Femur (tissue), 1 donor: ENCODE measurements around the gene KATNAL2.

ENCODE experiments used
- DNase-seq: peaks from one replicate; pipeline ENCODE4 v3.0.0-alpha.2; 2017

Gene KATNAL2, protein sequence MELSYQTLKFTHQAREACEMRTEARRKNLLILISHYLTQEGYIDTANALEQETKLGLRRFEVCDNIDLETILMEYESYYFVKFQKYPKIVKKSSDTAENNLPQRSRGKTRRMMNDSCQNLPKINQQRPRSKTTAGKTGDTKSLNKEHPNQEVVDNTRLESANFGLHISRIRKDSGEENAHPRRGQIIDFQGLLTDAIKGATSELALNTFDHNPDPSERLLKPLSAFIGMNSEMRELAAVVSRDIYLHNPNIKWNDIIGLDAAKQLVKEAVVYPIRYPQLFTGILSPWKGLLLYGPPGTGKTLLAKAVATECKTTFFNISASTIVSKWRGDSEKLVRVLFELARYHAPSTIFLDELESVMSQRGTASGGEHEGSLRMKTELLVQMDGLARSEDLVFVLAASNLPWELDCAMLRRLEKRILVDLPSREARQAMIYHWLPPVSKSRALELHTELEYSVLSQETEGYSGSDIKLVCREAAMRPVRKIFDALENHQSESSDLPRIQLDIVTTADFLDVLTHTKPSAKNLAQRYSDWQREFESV

DNA sequence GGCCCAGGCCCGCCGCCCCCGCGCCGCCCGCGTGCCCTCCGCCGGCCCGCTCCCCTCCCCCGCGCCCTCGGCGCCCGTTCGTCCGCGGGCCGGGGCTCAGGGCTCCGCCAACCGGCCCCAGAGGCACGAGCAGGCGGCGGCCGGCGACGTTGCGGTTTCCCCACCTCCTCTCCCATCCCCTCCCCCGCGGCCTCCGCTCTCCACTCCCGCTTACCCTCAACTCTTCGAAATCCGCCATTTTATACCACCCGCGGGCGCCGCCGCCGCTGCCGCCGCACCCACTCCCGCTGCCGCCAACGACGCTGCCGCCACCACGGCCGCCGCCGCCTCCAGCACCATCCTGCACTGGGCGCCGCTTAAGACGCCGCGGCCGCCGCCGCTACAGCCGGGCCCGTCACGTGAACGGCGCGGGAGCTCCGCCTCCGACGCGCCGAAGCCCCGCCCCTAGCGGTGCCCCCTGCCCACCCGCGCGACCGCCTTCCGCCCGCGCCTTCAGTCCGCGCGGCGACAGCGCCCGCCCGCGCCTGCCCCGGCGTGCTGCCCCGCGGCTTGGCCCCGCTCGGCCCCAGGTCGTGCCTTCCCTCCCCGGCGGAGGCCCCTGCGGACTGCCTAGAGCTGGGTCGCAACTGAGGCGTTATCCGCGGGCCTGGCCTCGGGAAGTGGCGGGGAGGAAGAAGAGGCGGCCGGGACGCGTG lies at the start of gene KATNAL2, which contains the start of gene PIAS2:
KATNAL2 (plus strand) TSS at position 495 of the 695 bp plus-strand sequence. CDS start 29,271 bp downstream, outside the sequence.
PIAS2 (minus strand) TSS at position 400 of the 695 bp plus-strand sequence; CDS start at position 238, 162 bp downstream.
- peak; percentile 86 for DNase-seq

DNA sequence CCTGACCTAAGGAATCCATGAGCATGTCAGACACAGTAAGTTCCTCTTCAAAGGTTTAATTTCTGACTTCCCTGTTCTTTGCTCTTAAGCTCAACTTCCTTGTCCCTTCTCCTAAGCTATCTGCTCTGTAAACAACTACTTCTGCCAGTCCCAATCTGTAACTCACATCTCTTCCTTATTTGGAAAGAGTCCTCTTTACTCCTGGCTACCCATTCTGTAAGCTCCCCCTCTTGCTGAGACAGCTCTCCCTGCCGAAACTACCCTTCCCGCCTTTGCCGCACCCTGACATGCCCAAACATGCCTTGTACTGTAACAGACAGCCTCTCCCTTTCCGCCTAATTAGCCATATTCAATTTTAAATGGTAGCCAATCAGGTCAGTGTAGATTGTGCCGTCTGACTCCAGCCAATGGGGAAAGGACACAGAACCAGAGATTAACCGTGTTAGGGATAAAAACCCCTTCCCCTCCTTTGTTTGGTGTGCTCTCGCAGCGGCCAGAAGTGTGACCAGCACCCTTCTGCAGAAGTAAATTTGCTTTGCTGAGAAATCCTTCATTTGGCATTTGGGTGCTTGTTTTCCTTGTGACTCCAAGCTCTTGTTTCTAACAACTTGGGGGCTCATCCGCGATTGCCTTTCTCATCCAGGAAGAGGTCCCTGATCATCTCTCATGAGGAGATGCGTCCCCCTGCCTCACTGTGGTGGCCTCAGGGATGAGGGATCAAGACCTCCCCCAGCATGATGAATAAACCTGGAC lies 49.1 kb upstream of the KATNAL2 start:
- no peak for DNase-seq

DNA sequence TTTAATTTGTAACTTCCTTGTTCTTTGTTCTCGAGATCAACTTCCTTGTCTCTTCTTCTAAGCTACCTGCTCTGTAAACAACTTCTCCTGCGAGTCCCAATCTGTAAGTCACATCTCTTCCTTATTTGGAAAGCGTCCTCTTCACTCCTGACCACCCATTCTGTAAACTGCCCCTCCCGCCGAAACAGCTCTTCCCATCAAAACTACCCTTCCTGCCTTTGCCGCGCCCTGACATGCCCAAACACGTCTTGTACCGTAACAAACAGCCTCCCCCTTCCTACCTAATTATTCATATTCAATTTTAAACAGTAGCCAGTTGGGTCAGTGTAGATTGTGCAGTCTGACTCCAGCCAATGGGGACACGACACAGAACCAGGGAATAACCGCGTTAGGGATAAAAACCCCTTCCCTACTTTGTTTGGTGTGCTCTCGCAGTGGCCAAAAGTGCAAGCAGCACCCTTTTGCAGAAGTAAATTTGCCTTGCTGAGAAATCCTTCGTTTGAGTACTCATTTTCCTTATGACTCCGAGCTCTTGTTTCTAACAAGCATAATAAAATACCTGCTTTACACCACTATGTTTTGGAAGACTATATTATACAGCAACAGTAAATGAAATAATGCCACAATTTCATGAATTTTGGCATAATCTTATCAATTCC lies 39.9 kb upstream of the KATNAL2 start:
- no peak for DNase-seq

DNA sequence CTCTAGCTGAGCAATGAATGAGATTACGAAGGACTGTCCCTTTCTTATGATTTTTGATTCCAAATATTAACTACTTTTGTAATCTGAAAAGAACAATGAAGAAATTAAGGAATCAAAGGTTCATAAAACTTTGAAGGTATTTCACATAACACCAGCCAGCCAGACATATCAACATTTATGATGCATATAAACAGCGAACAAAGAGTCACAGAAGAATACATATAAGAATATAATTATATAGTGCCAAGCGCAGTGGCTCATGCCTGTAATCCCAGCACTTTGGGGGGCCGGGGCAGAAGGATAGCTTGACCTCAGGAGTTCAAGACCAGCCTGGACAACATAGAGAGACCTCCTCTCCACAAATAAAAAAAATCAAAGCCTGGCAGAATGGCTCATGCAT lies 34.2 kb upstream of the KATNAL2 start:
- DNase-seq: no peak

DNA sequence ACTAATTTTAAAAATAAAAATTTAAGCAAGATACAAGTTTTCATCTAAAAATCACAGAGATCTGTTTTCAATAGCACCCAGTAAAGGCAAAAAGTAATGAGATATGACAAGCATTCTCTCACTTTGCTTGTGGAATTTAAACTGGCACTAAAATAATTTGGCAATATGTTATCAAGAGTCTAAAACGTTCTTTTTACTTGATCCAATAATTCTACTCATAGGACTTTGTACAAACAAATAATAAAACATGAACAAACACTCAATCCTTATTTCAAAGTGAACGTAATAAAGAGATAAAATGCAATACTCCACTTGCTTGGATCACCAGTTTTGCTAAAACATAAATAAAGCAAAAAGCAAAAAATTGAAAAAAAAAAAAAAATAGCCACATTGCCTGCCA lies 30.5 kb upstream of the KATNAL2 start:
- DNase-seq: no peak

DNA sequence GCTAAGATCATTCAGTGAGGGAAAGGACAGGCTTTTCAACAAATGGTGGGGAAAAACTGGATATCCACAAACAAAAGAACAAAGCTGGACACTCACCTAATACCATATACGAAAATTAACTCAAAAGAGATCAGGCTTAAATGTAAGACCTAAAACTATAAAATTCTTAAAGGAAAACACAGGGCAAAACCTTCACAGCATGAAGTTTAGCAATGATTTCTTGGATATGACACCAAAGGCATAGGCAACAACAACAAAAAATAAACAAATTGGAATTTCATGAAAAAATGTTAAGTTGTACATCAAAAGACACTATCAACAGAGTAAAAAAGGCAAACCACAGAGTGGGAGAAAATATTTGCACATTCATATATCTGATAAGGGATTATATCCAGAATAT lies 28.4 kb upstream of the KATNAL2 start:
- DNase-seq: no peak

DNA sequence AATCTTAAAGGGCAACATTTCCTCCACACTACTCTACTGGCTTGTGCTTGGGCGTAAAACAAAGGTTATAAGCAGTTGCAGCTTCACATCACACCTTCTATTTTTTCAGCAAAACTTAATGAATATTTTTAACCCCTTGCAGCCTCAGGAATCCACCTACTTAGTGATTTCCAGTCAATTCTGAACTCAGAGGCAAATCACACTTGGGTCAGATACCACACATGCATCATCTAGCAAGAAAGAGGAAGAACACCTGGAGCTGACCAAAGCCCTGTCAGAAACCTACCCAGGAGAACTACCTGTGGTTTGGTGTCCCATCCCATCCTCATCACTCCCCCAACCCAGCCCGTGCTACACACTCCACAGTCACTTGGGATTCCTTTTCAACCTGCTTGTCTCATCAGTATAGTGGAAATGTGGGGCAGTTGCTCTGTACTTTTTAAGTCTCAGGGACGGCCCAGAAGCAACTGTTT lies 25.6 kb upstream of the KATNAL2 start:
- DNase-seq: no peak

DNA sequence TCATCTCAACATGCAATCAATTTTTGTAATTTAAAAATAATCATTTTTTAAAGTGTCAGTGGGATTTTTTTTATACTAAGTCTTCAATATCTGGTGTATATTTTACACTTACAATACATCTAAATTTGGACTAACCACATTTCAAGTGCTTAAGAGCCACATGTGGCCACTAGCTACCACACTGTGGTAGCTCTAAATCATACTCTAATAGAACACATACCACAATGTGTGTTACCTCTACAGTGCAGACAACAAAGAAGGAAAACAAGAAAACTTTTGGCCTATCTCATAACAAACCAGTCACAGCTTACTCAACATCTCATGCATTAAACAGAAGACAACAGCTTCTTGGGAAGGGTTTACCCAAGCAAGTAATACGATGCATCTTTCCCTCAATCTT lies 24.6 kb upstream of the KATNAL2 start:
- no peak for DNase-seq

DNA sequence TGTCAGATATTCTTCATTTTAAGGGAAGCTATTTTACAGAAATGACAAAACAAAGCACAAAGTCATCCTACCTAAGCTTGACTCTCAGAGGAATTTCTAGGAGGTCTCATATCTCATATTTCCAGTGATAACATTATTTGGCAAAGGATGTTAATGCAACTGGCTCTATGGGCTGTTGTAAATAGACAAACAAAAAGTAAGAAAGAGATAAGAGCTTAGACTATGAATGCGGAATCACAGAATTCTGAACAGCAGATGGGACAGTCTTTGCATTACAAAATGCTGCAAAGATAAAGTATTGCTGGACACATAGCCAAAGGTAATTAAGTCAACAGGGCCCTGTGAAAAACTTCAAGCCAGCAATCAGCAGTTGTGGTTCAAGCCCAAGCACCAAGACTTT lies 24.0 kb upstream of the KATNAL2 start:
- no peak for DNase-seq

DNA sequence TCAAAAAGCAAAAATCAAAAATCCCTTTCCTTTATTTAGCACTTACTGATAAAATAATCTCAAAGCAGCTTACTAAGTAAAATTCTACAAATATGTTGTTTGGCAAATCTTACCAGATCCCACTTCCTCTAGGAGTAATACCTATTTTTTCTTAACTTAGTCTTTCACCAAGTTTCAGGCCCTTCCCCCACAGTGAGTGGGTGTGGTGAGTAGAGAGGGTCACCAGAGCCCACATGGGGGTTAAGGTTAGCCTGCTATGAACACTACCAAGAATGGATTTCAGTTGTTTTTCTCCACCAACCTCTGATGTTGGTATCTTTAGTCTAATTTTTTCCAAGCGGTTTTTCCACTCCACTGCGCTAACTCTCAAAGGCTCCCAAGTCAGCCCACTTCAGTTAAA lies 23.3 kb upstream of the KATNAL2 start:
- DNase-seq: no peak

DNA sequence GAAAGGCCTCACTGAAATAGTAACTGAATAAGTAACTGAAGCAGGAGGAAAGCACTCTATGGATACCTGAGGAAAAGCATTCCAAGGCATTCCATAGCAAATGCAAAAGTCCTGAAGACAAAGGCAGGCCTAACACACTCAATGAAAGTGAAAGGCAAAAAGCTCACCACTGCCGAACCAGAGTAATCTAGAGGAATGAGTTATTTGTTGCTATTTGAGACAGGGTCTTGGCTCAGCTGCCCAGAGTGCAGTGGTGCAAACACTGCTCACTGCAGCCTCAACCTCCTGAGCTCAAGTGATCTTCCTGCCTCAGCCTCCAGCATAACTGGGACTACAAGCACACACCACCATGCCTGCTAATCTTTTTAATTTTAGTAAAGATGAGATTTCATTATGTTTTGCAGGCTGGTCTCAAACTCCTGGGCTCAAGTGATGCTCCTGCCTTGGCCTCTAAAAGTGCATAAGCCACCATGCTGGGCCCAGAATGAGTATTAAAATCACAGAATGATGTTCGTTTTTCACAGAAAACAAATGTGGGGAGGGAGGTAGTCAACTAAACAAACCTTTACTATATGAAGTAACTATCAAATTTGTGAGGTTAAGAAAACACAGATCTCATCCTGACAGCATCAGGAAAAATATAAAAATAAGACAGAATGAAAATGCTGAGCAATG lies 18.0 kb upstream of the KATNAL2 start:
- no peak for DNase-seq

DNA sequence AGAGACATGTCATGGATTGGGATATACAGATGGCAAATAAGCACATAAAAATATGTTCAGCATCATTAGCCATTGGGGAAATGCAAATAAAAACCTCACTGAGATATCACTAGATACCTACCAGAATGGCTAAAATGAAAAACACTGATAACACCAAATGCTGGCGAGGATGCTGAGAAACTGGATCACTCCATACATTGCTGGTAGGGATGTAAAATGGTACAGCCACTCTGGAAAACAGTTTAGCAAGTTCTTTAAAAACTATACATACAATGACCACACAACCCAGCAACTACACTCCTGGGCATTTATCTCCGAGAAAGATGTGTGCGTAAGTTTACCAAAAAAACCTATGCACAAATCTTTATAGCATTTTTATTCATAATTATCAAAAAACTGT lies 14.0 kb upstream of the KATNAL2 start:
- DNase-seq: no peak

DNA sequence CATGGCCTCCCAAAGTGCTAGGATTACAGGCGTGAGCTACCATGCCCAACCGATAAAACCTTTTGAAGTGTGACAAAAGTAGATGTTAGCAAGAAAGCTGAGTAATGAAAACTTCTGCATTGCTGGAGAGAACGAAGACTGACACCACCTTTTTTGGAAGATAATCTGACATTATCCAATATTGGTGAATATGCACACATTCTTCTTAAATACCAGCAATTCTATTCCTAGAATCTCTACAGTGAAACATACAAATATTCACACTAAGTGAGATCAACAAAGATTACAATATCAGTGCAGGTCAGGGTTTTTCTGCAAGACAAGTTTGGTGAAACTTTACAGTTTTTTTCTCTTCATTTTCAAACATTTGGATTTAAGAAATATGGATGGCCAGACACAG lies 7.9 kb upstream of the KATNAL2 start:
- no peak for DNase-seq

DNA sequence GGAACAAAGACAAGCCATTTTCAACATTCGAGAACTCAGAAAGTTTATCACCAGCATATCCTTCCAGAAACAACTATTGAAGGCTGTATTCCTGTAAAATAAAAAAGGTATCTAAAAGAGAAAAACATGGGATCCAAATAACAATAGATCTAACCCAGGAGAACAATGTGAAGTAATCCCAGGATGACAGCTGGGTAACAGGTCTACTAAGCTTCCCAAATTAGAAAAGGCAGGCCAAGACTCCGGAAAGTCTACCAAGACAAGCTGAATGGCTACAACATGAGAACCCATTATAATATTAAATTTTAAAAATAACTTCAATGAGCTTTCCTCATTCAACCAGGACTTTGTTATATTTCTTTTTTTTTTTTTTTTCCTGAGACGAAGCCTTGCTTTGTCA lies 6.5 kb upstream of the KATNAL2 start:
- DNase-seq: no peak

DNA sequence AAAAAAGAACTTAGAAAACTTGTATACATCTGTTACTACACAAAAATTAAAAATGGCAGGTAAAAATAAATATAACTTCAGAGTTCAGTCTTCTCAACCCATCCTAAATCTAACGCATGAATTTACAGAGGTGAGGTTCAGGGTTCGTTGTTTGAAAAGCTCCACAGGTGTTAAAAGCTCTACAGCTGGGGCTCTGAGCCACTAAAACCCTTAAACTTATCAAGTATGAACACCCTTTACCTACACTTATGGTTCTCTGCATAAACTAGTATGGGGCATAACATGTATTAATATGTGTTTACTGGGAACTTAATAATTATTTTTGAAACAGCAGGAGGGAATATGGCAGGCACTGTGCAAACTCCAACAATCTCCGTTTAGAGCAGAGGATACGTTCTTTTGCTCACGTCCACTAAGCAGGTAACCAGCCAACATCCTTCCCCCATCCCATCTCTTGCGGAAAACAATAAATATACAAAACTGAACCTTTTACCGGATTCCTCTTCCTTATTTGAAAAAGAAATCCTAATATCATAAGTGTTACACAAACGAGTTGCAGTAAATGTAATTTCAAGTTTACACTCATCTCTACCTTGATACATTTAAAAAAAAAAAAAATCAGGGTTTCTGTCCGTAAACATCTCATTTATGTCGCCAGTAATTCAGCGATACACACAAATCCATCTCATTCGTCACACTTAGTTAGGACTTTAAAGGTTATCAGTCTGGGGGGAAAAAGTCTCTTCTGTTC lies 1.4 kb upstream of the KATNAL2 start:
- no peak for DNase-seq

DNA sequence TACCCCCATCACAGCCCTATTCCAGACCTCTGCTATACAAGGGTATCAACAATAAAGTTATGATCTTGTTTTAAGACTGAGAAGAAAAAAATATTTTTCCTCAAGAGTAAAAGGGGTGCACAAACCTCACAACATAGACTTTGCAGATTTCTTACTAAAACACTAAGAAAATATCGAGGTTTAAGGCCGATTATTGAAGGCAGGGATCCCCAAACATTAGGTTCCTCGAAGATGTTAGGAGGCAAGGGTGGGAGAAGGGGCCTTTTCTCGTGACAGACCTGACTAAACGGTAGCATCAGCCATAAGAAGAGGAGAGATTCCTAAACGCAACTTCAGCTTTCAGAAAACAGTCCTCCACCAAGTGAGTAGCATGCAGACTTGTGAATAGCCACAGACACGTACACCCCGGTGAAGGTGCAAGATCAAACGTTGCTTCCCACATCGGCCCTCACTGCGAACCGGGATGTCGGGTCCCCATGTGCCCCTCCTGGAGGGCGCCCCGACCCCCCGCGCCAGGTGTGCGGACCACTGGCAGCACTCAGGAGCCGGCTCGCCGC lies 773 bp upstream of the KATNAL2 start:
- DNase-seq: peak; percentile 52

DNA sequence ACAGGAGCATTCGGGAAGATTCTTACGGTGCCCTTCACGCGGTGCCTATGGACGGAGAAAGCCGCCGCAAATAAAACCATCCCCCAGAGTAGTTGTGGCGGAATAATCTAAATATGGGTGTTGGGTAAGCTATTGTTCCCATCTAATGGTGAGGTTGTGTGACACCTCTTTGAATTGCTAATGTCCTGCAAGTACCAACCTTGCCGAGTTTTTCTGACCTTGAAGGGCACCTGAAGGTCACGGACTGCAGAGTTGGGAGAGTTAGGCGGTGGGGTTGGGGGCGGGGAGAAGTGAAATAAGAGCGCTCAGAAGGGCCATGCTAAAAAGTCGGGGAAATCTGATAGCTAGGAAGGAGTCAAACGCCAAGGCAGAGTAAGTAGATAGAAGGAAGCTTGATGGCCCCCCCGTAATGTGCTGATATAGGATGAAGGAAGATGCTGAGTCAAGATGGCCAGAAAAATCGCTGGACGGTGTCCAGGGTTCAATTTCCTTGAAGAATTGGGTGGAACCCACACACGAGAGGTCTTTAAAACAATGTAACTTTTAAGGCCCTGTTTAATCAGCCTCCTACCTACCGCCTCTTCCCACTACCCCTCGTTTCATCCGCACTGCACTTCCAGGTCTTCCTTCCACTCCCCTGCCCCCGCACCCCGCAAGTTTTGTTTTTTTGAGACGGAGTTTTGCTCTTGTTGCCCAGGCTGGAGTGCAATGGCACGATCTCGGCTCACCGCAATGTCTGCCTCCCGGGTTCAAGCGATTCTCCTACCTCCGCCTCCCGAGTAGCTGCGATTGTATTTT lies 600 bp downstream of the KATNAL2 start:
- DNase-seq: peak; percentile 59

DNA sequence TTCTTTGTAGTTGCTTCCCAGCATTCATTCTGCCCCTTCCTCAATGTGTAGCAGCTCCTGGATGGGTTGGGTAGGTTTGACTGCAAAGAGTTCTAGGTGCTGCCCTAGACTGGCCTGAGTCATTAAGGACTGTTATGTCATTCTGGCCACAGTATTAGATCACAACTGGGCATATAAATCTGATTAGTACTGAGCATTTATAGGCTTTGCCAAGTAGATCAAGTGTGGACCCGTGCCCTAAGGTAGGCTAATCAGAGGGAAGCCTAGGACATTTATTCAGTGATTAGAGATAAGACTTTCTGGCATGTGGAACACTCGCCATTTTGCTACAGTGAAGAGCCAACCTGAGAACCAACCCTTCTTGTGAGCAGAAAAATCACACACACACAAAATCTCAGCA lies 2.7 kb downstream of the KATNAL2 start:
- DNase-seq: no peak

DNA sequence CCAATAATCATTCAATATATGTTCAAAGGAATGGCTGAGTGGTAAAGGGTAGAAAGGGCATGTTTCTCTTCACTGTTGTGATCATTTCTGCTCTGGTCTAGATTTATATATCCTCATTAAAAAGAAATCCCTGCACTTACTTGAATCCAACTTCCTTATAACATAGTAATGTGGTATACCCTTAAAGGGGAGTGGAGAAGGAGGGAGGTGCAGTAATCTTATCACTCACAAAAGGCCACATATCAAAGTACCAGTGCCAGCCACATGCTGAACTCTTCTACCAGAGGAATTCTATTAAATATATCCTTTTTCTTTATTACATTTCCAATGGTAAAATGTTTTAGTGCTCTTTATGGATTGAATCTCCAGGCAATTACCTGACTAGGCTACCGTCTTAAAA lies 3.3 kb downstream of the KATNAL2 start:
- DNase-seq: no peak
